Nucleus accumbens (tissue), 56 donors: ENCODE measurements around the gene GNB5.
"Not testable (repeated sequence)": the region's sequence is repeated elsewhere in the genome, so short reads cannot be mapped to it uniquely, and the experiment has no call there.

Source experiments
- DNase-seq, 56 donors: peaks; one replicate each; lab custom pipeline; 2025; lab: John Stamatoyannopoulos, UW

Gene GNB5

GRCh38 chr15:52172869-52173268, 18.3 kb downstream of the GNB5 start:
- no peak for DNase-seq

GRCh38 chr15:52171807-52172206, 19.4 kb downstream of the GNB5 start:
- no peak for DNase-seq

DNA sequence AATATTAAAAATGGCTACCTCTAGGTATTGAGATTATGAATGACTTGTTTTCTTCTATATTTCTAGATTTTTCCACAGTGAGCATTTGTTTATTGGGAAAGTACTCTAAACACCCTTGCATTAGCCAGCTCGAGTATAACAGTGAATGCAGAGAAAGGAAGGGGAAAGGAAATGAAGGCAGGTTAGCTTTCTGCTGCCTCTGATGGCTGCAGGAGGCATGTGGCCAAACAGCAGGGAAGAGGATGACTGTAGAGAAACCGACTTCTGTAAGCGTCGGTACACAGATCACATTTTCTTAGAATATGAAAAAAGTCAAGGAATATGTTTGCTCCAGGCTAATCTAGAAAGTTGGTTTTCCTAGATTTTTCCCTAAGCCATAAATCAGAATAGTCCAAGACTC, 19.8 kb downstream of the GNB5 start:
- no peak for DNase-seq

DNA sequence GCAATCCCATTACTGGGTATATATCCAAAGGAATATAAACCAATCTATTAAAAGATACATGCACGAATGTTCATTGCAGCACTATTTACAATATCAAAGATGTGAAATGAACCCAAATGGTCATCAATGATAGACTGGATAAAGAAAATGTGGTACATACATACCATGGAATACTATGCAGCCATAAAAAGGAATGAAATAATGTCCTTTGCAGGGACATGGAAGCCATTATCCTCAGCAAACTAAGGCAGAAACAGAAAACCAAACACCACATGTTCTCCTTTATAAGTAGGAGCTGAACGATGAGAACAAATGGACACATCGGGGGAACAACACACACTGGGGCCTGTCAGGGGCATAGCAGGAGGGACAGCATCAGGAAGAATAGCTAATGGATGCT, 21.0 kb downstream of the GNB5 start:
- DNase-seq = not testable (repeated sequence)

DNA sequence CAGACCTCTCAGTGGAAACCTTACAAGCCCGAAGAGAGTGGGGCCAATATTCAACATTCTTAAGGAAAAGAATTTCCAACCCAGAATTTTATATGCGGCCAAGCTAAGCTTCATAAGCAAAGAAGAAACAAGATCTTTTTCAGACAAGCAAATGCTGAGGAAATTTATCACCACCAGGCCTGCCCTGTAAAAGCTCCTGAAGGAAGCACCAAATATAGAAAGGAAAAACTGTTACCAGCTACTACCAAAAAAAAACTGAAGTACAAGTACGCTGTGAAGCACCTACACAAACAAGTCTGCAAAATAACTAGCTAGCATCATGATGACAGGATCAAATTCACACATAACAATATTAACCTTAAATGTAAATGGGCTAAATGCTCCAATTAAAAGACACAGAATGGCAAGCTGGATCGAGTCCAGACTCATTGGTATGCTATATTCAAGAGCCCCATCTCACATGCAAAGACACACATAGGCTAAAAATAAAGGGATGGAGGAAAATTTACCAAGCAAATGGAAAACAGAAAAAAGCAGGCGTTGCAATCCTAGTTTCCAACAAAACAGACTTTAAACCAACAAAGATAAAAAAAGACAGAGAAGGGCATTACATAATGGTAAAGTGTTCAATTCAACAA, 25.6 kb downstream of the GNB5 start:
- not testable (repeated sequence) for DNase-seq

DNA sequence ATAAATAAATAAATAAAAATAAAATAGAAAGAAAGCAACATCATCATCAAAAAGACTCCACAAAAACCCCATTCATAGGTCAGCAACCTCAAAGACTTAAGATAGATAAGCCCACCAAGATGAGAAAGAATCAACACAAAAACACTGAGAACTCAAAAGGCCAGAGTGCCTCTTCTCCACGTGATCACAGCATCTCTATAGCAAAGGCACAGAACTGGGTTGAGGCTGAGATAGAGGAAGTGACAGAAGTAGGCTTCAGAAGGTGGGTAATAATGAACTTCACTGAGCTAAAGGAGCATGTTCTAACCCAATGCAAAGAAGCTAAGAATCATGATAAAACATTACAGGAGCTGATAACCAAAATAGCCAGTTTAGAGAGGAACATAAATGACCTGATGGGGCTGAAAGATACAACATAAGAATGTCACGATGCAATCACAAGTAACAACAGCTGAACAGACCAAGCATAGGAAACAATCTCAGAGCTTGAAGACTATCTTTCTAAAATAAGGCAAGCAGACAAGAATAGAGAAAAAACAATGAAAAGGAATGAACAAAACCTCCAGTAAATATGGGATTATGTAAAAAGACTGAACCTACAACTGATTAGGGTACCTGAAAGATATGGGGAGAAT, 26.4 kb downstream of the GNB5 start:
- no peak for DNase-seq

- DNase-seq = no peak
Observed at GRCh38 chr15:52163321-52164190, 27.6 kb downstream of the GNB5 start.

- no peak for DNase-seq
Observed at GRCh38 chr15:52162876-52163275, 28.3 kb downstream of the GNB5 start.

GRCh38 chr15:52162260-52162659, 28.9 kb downstream of the GNB5 start:
- DNase-seq = no peak

DNA sequence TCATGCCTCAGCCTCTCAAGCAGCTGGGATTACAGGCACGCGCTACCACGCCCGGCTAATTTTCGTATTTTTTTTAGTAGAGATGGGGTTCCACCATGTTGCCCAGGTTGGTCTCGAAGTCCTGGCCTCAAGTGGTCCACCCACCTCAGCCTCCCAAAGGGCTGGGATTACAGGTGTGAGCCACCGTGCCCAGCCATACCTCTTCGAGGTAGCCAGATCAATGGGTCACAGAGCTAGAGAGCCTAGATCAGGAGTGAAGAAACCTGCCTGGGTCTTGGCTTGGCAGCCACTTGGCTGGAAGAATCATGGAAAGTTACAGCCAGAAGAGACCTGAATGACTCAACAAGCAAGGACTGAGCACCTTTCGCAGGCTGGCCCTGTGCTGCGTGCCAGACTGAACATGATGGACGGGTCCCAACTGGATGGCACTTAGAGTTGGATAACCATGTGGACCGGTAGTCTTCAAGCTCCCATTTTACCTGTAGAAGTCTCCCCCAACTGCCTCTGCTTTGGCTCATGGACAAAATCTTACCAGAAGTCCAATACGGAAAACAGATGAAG, 29.7 kb downstream of the GNB5 start:
- DNase-seq = no peak

DNA sequence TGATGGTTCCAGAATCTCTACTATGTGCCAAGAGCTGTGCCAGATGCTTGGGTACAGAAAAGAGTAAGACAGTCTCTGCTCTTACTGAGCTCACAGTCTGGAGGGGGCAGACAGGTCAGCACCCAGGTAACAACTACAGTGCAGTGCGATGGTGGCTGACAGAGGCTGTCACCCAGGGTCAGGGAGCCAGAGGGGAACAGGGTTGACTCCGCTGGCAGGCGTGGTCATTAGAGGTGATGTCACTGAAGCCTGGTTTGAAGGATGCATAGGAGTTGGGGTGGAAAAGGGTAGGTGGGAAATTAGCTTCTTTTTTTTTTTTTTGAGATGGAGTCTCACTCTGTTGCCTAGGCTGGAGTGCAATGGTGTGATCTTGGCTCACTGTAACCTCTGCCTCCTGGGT, 31.5 kb downstream of the GNB5 start:
- no peak for DNase-seq

DNA sequence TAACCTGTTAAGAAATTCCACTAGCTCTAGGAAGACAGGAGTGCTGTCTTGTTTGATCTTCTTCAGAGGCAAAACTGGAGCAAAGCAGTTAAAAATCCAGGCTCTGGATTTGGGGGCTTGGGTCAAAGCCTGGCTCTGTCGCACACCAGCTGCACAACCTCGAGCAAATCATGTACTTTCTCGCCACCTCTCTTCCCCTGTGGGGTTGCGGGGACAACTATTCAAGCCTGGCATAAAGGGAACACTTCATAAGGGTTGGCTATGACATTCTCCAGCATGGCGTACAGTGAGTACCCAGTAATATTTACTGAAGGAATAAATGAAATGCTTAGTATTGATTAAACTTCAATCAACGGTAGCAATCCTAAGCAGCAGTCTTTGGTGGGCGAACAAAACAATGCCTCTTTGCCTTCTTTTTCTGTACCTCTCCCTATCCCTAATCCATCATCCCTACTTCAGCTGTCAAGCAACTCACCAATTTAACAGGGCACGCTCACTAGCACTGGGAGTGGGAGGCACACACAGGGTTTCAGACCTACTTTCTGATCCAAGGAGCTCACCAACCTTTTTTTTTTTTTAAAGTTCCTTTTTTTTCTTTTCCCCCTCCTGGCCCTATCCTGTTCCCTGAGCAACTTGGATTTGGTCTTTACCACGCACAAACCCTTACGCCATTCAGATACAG, 33.0 kb downstream of the GNB5 start:
- peak in 14 of 56 donors; percentile 10 to 45 (median 24) for DNase-seq

DNA sequence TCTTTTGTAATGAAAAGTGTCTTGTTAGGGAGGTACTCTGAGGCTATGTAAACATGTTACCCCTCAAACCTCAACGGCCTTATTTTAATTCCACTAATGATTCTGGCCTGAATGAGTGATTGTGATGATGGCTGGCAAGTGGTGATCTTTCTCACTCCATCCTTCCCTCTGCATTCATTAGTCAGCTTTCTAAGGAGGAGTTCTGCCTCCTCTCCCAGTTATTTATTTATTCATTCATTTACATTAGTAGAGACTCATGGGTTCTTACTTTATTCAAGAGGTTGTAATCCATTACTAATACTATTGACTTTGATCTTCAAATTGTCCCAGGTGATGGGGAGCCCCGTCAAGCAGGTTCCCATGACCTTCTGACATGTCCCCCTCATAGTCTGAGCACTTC, 35.3 kb downstream of the GNB5 start:
- no peak for DNase-seq

GRCh38 chr15:52154896-52155865, 36.0 kb downstream of the GNB5 start:
- no peak for DNase-seq

DNA sequence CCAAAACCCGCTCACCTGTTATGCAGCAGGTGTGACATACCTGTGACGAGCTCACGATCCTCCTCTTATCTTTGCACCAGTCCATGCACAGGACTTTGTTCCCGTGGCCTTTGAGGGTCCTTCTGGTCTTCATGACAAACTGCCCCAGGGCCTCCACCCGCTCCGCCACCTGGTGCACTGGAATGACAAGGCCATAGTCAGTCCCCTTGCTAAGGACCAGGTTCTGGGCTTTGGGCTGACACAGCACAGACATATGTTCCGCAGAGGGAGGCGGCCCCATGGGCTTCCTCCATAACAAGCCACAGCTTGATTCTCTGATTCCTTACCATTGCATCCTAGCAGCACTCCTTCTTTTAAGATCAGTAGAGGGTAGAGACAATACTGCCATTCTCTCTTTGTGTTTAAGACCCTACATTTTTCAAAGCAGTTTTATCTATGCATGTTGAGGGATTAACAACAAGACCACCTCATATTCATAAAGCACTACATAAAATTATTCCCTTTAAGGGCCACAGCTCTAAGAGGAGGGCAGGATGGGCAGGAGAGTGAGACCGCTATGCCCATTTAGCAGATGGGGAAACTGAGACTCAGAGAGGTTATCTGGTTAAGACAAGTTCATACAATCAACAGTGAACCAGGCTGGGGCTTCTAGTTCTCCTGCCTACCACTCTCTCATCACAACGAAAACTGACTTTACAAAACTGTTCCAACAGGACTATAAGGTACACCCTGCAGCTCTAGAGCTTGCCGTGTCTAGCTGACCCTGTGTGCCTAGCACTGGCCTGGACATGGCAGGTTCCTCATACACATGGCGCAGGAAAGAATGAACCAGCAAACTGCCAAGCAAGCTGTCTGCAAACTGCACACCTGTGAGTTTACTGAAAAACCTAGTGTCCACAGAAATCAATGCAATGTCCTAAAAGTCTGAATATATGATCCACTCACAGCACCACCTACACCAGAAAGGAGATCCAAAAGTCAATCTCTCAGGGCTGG, 37.0 kb downstream of the GNB5 start:
- DNase-seq = no peak

- no peak for DNase-seq
Observed at GRCh38 chr15:52151353-52151752, 39.8 kb downstream of the GNB5 start.

- DNase-seq = no peak
Observed at GRCh38 chr15:52150871-52151270, 40.3 kb downstream of the GNB5 start.
